Cardiac muscle cell (in vitro differentiated cells and primary cell): Measurements from ENCODE around the gene GALNT2. TPM values are rescaled to one million over a fixed set of nuclear protein-coding genes. Genes with fewer than 3 reads are reported as not detected.

ENCODE experiments used
- DNase-seq, 2 donors: peaks; one replicate each; pipeline versions ENCODE4 v3.0.0 to v3.0.0-alpha.2; 2010 to 2017; ENCODE audit warnings: low read depth in 1 of 2, low spot score in 1 of 2
- H3K27ac ChIP-seq: fragments of 200-600 bp; sonication (generic); 2 replicates; pipeline ENCODE4 v1.5.1; 2016
- H3K27me3 ChIP-seq: fragments of 200-600 bp; sonication (generic); 2 replicates; pipeline ENCODE4 v1.6.0; 2016; ENCODE audit warnings: control low read depth
- H3K36me3 ChIP-seq: fragments of 200-600 bp; sonication (generic); 2 replicates; pipeline ENCODE4 v1.5.1; 2016; ENCODE audit warnings: control low read depth
- H3K4me1 ChIP-seq: fragments of 200-600 bp; sonication (generic); 2 replicates; pipeline ENCODE4 v1.8.1; 2017; ENCODE audit warnings: low read depth, mild to moderate bottlenecking, mixed run types
- H3K4me3 ChIP-seq: fragments of 200-600 bp; sonication (generic); 2 replicates; pipeline ENCODE4 v1.5.1; 2016; ENCODE audit warnings: mild to moderate bottlenecking
- H3K9me3 ChIP-seq: fragments of 200-600 bp; sonication (generic); 2 replicates; pipeline ENCODE4 v1.5.1; 2017; ENCODE audit warnings: low read depth, mild to moderate bottlenecking, control low read depth
- polyA plus RNA-seq: library from polyadenylated mRNA; unstranded; fragments of >200 nt; fragmentation: Nextera tagmentation; extraction: Ambion mirVana; gene quantifications from 2 replicates; pipeline ENCODE4 v1.2.1, GENCODE V29; 2016
- total RNA-seq: library from RNA; depleted of rRNA; stranded (reverse); fragments of >200 nt; gene quantifications from 2 replicates; pipeline ENCODE4 v1.2.3, GENCODE V29; 2016
- TF ChIP-seq, protein P1 (sequence below): IDR thresholded peaks from 2 replicates; pipeline ENCODE4 v1.5.1; 2012; ENCODE audit warnings: low read depth, mild to moderate bottlenecking, low read length

The GALNT2 gene
- total RNA-seq (83.5 and 92.1 TPM in 2 replicates), polyA plus RNA-seq (71.4 and 73.5 TPM in 2 replicates)

DNA sequence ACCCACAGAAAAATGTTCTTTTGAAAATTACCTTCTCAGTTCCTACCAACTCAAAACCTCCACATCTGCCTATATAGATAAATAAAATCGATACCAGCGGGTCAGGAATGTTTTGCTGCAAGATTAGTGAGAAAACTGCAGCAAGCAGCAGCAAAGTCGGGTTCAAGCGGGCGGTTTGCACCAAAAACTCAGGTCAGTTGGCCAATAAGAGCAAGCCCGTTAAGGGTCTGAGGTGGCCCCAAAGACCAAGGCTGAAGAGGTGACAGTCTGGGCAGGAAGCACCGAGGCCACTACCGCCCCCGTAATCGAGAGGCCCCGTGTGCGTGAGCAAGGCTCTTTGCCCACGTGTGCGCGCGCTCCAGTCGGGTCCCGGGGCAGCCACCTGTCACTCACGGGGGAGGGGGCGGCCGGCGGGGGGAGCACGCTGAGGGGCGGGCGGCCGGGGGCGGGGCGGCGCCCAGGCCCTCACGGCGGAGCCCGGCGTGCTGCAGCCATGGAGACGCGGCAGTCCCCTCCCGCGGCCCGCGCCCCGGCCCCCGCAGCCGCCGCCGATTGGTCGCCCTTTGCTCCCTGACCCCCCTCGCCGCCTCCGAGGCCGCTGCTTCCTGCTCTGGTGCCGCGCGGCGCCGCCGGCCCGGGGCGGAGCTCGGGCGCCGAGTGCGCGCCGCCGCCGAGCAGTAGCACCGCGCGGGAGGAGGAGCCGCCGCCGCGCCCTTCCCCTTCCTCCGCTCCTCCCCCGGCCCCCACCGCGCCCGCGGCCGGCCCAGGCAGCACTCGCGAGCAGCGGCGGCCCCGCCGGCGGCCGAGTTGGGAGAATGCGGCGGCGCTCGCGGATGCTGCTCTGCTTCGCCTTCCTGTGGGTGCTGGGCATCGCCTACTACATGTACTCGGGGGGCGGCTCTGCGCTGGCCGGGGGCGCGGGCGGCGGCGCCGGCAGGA lies at the start of gene GALNT2:
Gene GALNT2, plus strand, starts transcription at position 773 of the 939 bp plus-strand sequence. Its CDS starts 43 bp downstream, at position 816.
- Histone ChIP-seq H3K27ac (peak within 1 kb of the TSS; percentile 88), H3K27me3 (no peaks in the 10 kb centered on the region), H3K4me1 (peaks cover 36% of the 10 kb centered on the region), H3K4me3 (peak within 1 kb of the TSS; percentile 99), H3K9me3 (no peaks in the 10 kb centered on the region), H3K36me3 (no peaks in the 10 kb centered on the region)
- TF ChIP-seq, protein P1, sequence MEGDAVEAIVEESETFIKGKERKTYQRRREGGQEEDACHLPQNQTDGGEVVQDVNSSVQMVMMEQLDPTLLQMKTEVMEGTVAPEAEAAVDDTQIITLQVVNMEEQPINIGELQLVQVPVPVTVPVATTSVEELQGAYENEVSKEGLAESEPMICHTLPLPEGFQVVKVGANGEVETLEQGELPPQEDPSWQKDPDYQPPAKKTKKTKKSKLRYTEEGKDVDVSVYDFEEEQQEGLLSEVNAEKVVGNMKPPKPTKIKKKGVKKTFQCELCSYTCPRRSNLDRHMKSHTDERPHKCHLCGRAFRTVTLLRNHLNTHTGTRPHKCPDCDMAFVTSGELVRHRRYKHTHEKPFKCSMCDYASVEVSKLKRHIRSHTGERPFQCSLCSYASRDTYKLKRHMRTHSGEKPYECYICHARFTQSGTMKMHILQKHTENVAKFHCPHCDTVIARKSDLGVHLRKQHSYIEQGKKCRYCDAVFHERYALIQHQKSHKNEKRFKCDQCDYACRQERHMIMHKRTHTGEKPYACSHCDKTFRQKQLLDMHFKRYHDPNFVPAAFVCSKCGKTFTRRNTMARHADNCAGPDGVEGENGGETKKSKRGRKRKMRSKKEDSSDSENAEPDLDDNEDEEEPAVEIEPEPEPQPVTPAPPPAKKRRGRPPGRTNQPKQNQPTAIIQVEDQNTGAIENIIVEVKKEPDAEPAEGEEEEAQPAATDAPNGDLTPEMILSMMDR = no peak
- peak; percentile 92 to 96 for DNase-seq

- no peak for DNase-seq
- Histone ChIP-seq H3K36me3 (no peaks in the 10 kb centered on the region), H3K9me3 (no peaks in the 10 kb centered on the region), H3K27me3 (no peaks in the 10 kb centered on the region), H3K4me3 (no peak overlapping the region), H3K27ac (no peak overlapping the region), H3K4me1 (no peaks in the 10 kb centered on the region)
- TF ChIP-seq, protein P1 = no peak
Measured at GRCh38 chr1:230020451-230020850, 46.6 kb upstream of the GALNT2 start.

GRCh38 chr1:230022666-230023380 lies 44.2 kb upstream of the GALNT2 start:
- TF ChIP-seq, protein P1 = no peak
- no peaks in the 10 kb centered on the region for H3K9me3 ChIP-seq
- no peaks in the 10 kb centered on the region for H3K27me3 ChIP-seq
- H3K27ac ChIP-seq = no peak overlapping the region
- no peaks in the 10 kb centered on the region for H3K36me3 ChIP-seq
- H3K4me3 ChIP-seq = no peak overlapping the region
- no peaks in the 10 kb centered on the region for H3K4me1 ChIP-seq
- no peak for DNase-seq

DNA sequence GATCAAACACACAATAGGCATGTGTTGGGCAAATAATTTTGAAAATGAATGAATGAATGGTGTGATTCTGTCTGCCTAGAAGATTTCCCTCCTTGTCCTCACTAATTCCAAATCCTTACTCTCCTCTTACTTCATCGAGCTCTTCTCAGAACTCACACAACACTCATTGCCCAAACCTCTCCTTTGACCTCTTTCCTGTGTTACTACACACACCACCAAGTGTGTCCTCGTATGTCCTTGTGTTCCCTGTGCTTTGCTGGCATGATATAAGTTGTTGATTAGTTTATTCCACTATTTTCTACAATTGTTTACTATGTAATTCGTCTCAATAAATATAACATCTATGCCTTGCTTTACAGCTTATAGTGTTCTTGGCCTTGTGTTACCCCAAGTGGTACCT lies 41.4 kb upstream of the GALNT2 start:
- H3K9me3 ChIP-seq = no peaks in the 10 kb centered on the region
- no peaks in the 10 kb centered on the region for H3K36me3 ChIP-seq
- H3K4me3 ChIP-seq = no peak overlapping the region
- DNase-seq = no peak
- no peaks in the 10 kb centered on the region for H3K27me3 ChIP-seq
- TF ChIP-seq, protein P1 = no peak
- no peaks in the 10 kb centered on the region for H3K4me1 ChIP-seq
- H3K27ac ChIP-seq = no peak overlapping the region

DNA sequence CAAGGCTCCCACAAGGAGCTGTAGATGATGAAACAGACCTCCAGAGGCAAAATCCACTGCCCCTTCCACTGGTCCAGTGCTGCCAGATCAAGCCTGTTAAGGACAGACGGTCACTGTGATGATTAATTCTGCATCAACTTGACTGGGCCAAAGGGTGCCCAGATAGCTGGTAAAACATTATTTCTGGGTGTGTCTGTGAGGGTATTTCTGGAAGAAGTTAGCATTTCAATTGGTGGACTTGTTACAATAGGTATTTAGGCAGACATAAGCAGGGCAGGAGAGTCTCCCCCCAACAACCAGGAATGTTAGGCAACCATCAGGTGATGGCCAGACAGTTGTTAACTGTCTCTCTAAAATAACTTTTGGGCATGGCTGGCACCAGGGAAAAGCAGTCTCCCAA lies 40.9 kb upstream of the GALNT2 start:
- H3K27ac ChIP-seq = no peak overlapping the region
- no peaks in the 10 kb centered on the region for H3K27me3 ChIP-seq
- DNase-seq = no peak
- TF ChIP-seq, protein P1 = no peak
- no peaks in the 10 kb centered on the region for H3K4me1 ChIP-seq
- H3K4me3 ChIP-seq = no peak overlapping the region
- no peaks in the 10 kb centered on the region for H3K9me3 ChIP-seq
- no peaks in the 10 kb centered on the region for H3K36me3 ChIP-seq
